ENCODE data around the gene C1QTNF1.

- no peak for TF ChIP-seq CTCF (IDR thresholded peaks at IDR 0.05; ENCODE audit: poor library complexity)
- no peak for TF ChIP-seq EZH2 (IDR thresholded peaks at IDR 0.05; ENCODE audit: borderline replicate concordance)
- TF ChIP-seq EZH2phosphoT487 (IDR thresholded peaks at IDR 0.05; ENCODE audit: low read depth, severe bottlenecking, unreplicated experiment): no peak
These were observed 68.6 kb downstream of the C1QTNF1 start for GRCh38 chr17:79092567-79092966.

Data from hepatocyte (in vitro differentiated cells).